HG03439 (cell line): ENCODE data around the gene A1BG.
"Not testable (repeated sequence)": the region's sequence is repeated elsewhere in the genome, so short reads cannot be mapped to it uniquely, and the experiment has no call there.

Experiments used
- ATAC-seq: cut with Tn5 transposase; IDR thresholded peaks from one replicate; pipeline ENCODE4 v1.9.1; 2021; ENCODE audit warnings: mild to moderate bottlenecking, moderate library complexity; ENCODE audit not compliant: unreplicated experiment

Gene A1BG

DNA sequence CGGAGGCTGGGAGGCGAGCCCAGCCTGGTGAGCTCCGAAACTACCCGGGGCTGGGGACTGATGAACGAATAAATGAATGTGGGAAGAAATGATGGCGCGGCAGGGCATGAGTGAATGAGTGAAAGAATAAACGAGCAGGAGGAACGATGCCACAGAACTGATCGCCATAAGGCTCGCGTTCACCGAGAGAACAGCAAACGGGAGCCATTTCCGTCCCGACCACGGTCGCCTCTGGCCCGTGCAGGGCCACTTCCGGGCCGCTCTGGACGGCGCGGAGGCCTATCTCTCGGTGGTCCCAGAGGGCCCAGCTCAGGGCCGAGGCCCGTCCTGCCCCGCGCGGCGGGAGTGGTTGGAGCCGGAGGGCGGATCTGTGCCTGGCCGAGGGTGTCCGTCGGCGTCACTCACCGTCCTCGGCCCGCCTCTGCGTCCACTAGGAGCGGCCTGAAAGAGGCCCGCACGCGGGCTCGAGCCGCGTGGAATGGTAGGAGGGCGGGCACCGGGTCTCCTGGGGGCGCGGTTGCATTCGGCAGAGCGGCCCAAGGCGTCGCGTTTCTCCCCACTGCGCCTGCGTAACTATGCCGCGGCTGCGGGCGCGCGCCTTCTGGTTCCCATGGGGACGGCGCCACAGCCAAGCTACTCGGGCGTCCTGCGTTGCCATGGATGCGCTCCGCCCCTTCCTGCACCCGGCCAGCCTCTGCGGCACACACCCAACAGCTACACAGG, 9.1 kb upstream of the A1BG start, which contains the start of gene ZNF497:
Gene ZNF497, minus strand, starts transcription at position 480 of the 723 bp plus-strand sequence. CDS start 5,116 bp downstream, outside the sequence.
- ATAC-seq = peak; percentile 84

DNA sequence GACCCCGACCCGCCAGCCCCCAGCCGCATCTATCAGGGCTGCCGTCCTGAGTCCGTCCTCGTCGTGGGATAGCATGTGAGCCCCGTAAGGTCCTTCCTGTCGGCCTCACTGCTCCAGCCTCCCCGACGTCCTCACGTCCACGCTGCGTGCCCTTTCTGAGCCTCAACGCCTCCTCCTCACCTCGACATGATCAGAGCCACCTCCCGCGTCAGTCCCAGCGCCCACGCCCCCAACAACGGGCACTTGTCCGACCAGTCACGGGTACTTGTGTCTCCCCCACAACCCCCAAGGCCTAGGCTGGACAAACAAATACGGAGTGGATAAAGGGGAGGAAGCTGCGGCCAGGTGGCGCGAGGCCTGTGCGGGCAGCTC, 8.6 kb upstream of the A1BG start:
- peak; percentile 20 for ATAC-seq

DNA sequence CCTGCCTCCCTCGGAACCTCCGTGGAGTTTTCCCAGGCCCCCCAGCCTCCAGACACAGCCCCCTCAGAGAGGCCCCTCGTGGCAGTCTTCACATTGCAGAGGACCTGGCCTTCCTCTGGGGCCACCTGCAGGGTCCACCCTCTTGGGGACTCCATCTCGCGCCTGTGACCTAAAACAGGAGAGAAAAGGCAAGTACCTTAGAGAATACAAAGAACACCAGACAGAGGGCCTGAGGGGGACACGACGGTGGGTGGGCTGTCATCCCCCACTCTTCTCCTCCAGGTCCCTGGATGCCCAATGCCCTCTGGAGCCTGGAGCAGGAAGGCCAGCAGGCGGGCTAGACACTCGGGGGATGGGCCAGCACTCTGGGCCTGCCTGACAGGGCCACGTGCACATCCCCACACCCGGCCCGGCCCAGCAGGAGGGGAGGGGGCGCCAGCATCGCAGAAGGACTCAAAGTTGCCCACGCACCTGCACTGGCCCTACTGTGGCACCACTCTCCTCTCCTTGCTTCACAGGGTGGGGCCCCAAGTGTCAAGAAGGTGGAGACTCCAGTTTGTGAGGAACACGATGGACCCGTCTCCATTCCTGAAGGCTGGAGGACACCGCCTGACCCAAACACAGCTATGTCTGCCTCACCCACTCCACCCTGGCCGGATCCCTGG, 4.3 kb upstream of the A1BG start:
- ATAC-seq = no peak

DNA sequence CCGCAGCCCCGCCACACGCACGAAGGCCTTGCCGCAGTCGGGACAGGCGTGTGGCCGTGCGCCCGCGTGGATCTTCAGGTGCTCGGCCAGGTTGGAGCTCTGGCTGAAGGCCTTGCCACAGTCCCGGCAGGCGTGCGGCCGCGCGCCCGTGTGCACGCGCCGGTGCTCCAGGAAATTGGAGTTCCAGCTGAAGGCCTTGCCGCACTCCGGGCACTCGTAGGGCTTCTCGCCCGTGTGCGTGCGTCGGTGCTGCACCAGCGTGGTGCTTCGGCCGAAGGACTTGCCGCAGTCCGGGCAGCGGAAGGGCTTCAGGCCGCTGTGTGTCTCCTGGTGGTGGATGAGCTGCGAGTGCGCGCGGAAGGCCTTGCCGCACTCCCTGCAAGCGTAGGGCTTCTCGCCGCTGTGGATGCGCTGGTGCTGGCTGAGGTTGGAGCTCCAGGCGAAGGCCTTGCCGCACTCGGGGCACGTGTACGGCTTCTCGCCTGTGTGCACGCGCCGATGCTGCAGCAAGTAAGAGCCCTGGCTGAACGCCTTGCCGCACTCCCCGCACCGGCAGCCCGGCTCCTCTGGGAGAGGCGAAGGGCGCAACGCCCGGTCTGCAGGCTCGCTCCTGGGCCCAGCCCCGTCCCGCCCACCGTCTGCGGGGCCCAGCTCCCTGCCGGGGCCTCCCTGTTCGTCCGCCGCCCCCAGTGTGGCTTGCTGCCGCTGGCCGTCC, 3.6 kb upstream of the A1BG start:
- ATAC-seq = no peak

DNA sequence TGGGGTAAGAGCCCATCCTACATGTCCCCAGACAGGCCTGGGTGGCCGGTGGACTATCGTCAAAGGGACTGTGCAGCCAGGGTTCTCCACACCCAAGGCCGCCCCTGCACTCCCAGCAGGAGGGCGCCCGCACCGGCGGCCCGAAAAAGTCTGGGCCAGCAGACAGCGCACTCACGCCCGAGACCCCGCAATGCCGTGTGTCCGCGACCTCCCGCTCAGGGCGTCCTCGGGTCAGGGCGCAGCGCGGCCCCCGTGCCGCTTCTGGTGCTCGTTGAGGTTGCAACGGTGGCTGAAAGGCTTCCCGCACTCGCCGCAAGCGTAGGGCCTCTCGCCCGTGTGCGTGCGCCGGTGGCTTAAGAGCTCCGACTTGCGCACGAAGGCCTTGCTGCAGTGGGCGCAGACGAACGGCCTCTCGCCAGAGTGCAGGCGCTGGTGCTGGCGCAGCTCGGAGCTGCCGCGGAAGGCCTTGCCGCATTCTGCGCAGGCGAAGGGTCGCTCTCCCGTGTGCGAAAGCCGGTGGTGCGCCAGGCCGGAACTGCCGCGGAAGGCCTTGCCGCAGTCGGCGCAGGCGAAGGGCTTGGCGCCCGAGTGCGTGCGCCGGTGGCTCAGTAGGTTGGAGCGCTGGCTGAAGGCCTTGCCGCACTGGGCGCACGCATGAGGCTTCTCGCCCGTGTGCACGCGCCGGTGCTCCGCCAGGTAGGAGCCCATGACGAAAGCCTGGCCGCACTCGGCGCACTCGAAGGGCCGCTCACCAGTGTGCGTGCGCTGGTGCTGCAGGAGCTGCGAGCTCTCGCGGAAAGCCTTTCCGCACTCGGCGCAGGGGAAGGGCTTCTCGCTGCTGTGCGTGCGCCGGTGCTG, 2.8 kb upstream of the A1BG start:
- ATAC-seq = no peak

DNA sequence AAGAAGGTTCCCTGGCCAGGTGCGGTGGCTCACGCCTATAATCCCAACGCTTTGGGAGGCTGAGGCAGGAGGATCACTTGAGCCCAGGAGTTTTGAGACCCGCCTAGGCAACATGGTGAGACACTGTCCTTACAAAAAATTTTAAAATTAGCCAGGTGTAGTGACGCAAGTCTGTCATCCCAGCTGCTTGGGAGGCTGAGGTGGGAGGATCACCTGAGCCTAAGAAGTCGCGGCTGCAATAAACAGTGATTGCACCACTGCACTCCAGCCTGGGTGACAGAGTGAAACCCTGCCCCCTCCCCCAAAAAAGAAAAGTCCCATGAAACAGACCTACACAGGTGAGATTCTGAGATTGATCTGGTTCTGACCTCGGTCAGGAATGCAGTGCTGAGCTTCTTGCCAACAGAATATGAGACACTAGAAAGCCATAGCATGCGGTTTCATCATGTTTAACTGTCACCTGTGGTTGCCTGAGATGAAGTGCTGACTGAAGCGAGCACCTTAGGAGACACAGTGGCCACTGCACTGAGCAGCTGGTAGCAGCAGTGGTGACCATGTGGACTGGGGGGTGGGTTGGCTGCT, 2.0 kb upstream of the A1BG start:
- ATAC-seq = no peak

DNA sequence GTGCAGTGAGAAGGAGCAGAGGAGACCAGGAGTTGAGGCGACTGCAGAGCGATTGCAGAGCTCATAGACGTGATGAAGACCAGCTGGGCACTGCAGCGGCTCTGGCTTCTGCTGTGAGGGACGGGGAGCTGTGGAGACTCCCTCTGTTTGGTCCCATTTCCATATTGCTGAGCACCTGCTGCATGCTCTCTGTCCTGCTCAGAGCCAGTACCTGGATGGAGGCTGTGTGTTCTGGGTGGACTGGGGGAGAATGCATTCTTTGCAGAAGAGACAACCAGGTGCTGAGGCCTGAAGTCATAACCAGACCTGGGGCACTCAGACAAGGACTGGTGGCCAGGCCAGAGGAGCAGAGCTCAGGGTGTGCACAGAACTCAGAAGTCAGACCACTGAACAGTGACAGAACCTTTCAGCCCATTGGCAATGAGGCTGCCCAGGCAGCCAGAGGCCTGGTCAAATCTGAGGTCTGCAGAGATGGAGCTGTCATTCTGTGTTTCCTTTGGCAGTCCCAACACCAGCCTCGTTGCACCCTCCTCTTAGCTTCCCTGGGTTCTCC, 1.3 kb upstream of the A1BG start:
- no peak for ATAC-seq

DNA sequence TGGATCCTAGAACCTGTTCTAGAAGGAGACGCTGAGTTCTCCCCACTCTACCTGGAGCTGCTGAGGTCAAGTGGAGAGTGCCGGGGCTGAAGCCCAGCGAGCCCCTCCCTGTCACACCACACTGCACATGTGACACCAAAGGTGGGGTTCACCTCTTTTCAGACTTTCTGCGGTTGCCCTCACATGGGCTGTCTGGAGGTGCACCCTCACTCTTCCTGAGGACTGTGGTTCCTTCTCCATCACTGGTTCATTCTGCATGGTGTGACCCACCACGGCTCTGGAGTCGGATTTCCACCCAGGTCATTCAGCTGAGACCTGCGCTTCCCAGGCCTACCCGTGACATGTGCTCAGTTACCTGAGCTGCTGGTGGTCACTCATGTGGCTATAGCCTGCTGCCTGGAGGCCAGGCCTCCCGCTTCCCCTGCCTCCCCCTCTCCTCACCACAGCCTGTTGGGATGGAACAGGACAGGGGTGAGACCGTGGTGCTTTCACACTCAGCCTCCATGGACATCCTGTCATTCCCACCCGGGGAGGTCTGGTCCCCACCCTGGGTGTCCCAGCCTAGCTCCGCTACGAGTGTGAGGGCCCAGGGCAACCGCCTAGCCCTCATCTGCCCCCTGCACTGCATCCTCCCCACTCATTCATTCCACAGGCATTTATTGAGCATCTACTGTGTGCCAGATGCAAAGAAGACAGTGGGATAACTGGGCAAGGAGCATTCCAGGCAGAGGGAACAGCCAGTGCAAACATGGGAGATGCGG, 605 bp upstream of the A1BG start:
- ATAC-seq = no peak

DNA sequence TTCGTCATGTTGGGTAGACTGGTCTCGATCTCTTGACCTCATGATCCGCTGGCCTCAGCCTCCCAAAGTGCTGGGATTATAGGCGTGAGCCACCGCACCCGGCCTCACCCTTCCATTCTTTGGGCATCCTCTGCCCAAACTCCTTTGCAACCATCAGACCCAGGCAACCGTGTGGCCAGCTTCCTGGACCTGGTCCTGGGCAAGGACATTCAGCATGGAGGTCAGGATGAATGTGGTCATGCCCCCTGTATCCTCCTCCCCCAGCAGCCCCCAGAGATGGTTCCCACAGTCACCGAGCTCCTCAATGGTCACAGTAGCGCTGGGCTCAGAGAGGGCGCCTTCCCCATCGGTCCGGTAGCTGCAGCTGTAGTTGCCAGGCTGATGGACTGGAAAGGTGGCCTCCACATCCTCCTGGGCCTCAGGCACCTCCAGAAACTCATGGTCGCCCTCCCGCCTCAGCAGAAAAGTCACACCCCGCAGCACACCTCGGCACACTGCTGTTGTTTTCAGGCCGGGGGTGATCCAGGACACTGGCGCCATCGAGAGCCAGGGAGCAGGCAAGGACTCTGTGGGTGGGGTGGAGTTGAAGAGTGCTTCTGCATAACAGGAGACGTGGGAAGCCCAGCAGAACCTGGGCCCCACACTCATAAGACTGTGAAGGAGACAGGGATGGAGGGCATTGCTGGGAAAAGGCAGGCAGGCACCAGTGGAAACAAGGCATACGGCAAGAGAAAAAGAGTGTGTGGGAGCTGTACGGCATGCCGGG, 1.1 kb downstream of the A1BG start:
- no peak for ATAC-seq

DNA sequence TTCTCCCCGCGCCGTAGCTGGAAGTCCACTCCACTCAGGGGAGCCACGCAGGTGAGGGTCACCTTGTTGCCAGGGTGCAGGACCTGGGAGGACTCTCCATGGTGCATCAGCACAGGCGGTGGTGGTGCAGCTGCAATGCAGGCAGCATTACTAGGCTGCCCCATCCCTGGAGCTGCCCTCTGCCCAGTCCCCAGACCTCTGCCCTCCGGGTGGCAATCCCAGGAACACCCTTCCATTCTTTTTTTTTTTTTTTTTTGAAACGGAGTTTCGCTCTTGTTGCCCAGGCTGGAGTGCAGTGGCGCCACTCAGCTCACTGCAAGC, 1.8 kb downstream of the A1BG start:
- ATAC-seq = no peak

DNA sequence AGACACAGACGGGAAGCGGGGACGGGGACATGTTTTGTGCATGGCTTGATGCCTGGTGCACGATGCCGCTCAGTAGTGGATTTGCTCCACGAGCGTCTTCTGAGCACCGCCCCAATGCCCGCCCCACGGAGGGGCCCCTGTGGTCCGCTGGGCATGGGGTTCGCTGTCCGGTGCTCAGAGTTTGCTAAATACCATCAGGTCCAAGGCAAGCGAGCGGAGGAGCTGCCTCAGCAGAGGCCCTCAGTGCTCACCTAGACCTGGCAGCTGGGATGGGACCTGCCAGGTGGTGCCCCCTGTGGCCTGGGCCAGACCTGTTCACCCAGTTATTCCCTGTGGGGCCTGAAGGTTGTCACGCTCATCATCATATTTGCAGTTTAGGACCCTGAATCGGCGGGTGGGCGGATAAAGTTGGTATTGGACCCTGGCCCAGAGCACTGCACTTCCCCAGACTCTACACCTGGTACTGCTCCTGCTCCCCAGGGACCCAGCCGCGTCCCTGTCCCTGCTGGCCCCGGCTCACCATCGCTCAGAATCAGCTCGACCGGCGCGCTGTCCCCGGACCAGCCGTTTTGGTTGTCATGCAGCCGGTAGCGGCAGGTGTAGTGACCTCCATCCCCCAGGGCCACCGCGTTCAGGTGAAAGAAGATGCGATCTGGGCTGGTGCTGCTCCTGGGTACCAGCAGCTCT, 2.3 kb downstream of the A1BG start:
- no peak for ATAC-seq

DNA sequence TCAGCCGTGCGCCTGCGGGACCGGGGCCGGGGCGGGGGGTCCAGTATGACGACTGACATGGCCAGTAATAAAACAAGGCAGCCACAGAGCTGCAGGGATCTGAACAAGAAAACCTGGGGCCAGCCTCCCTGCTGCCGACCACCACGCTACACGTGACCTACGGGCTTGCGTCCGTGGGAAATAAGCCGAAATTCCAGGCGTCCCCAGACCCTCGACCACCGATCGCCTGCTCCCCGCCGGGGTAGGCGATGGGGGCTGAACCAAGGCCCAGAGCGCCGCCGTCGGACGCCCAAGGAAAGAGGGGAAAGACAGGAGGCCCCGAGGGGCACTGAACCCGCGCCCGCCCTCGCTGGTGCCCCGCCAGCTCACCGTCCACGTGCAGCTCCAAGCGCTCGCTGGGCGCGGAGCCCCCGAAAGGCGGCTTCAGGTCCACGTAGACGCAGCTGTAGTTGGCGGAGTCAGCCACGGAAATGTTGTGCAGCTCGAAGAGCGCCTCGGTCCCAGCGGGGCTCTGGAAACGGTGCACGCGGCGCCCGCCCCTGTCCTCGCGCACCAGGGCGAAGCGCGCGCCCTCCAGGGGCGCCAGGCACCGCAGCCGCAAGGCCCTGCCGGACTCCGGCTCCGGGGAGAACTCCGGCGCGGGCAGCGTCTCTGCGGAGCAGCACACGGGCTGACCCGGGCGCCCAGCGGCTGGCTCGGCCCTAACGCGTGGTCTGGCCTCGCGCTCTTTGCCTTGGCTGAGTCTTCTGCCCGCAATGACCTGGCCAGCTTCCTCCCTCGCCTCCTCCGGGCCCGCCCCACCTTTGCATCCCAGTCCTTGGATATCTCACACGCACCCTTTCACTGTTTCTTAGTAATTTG, 3.1 kb downstream of the A1BG start:
- no peak for ATAC-seq

DNA sequence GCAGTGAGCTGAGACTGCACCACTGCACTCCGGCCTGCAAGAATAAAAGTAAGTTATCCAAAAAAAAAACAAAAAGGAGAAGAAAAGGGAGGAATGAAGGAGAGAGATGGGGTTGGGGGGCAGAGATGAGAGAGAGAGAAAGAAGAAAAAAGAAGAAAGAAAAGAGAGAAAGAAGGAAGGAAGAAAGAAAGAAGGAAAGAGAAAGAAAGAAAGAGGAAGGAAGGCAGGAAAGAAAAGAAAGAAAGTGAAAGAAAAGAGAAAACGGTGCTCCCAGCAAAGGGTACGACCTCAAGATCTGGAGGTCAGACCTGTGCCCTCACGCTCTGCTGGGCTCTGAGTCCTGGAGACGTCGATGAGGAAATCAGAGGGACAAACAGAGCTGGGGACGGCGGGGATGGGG, 3.7 kb downstream of the A1BG start:
- no peak for ATAC-seq

DNA sequence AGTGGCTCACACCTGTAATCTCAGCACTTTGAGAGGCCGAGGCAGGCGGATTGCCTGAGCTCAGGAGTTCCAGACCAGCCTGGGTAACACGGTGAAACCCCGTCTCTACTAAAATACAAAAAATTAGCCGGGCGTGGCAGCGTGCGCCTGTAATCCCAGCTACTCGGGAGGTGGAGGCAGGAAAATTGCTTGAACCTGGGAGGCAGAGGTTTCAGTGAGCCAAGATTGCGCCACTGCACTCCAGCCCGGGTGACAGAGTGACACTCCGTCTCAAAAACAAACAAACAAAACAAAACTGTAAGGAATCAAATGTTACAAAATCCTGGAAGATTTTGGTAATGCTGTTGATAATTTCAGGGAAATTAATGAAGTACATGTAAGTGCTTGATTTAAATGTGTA, 5.2 kb downstream of the A1BG start:
- ATAC-seq = not testable (repeated sequence)

DNA sequence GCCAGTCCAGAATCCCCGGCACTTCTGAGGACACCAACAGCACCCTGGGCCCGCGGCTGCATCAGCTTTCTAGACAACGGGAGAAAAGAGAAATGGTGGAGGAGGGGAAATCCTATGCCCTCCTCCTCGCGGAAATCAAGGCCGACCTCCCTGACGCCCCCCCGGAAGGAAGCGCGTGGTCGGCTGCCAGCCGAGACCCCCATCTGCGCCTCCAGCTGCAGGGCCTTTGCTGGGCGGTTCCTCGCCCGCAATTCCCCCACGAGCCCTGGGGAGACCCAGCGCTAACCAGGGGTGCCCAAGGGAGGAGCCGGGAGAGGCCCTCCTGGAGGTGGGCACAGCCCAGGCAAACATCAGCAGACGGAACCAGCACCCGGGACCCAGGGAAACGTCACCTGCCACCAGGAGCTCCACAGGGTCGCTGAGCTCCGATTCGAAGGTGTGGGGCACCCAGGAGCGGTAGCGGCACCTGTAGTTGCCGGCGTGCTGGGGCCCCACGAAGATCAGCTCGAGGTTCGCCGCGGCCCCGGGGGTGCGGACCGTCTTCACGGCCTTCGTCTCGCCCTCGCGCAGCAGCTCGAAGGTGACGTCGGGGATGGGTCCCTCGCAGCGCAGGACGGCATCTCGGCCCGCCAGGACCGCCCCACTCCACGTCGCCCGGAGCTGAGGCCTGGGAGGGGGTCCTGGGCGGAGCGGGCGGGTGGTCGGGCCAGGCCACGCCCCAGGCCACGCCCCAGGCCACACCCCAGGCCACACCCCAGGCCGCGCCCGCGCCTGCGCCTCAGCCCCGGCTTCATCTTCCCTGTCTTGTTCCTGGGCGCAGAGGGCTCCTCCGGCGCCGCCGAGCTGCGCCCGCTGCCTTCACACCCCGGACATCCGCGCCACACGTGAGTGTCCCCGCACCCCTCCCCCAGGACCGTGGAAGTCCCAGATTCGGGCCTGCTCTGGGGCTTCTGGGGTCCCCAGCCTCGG, 6.0 kb downstream of the A1BG start:
- ATAC-seq = peak; percentile 75

DNA sequence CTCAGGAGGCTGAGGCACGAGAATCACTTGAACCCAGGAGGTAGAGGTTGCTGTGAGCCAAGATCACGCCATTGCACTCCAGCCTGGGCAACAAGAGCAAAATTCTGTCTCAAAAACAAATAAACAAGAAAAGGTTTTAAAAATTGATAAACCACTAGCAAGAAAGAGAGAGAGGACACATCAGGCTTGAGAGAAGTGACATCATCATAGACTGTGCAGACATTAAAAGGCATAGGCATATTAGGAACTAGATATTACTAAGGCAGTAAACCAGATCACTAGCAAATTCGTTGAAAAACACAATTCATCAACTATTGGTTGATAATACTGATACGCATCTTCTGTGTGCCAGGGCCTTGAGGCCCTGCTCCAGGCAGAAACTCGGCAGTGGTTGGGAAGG, 7.7 kb downstream of the A1BG start:
- no peak for ATAC-seq
